CD1c-positive myeloid dendritic cell (primary cell): ENCODE results near the gene CLASP1.
"Not testable (repeated sequence)": the region's sequence is repeated elsewhere in the genome, so short reads cannot be mapped to it uniquely, and the experiment has no call there.

ENCODE experiments used
- DNase-seq: peaks from one replicate; pipeline ENCODE4 v3.0.0-alpha.2; 2016; ENCODE audit errors: extremely low spot score

The CLASP1 gene

GRCh38 chr2:121324601-121325000 lies 324.7 kb downstream of the CLASP1 start:
- DNase-seq, result no peak

- DNase-seq, result no peak
Measured at GRCh38 chr2:121321476-121321875, 327.8 kb downstream of the CLASP1 start.

GRCh38 chr2:121319941-121320340 lies 329.3 kb downstream of the CLASP1 start:
- no peak for DNase-seq

GRCh38 chr2:121316986-121317385 lies 332.3 kb downstream of the CLASP1 start:
- no peak for DNase-seq

- DNase-seq, result not testable (repeated sequence)
Measured at GRCh38 chr2:121313701-121314100, 335.6 kb downstream of the CLASP1 start.

GRCh38 chr2:121309801-121310200 lies 339.5 kb downstream of the CLASP1 start:
- peak; percentile 75 for DNase-seq

GRCh38 chr2:121309323-121309722 lies 339.9 kb downstream of the CLASP1 start:
- DNase-seq, result no peak

GRCh38 chr2:121307048-121307447 lies 342.2 kb downstream of the CLASP1 start:
- DNase-seq, result no peak

GRCh38 chr2:121304941-121305340 lies 344.3 kb downstream of the CLASP1 start:
- DNase-seq, result no peak

- no peak for DNase-seq
Measured at GRCh38 chr2:121303531-121304263, 345.6 kb downstream of the CLASP1 start.

- not testable (repeated sequence) for DNase-seq
Measured at GRCh38 chr2:121301190-121301589, 348.1 kb downstream of the CLASP1 start.

GRCh38 chr2:121298476-121298875 lies 350.8 kb downstream of the CLASP1 start:
- no peak for DNase-seq

- DNase-seq, result not testable (repeated sequence)
Measured at GRCh38 chr2:121297866-121298265, 351.4 kb downstream of the CLASP1 start.

GRCh38 chr2:121297217-121297830 lies 351.9 kb downstream of the CLASP1 start:
- DNase-seq, result no peak

GRCh38 chr2:121295911-121296650 lies 353.2 kb downstream of the CLASP1 start:
- no peak for DNase-seq

GRCh38 chr2:121294881-121295840 lies 354.1 kb downstream of the CLASP1 start:
- DNase-seq, result no peak

- DNase-seq, result no peak
Measured at GRCh38 chr2:121293450-121294325, 355.6 kb downstream of the CLASP1 start.

- DNase-seq, result no peak
Measured at GRCh38 chr2:121291251-121291580, 358.0 kb downstream of the CLASP1 start.

- no peak for DNase-seq
Measured at GRCh38 chr2:121289271-121289670, 360.0 kb downstream of the CLASP1 start.

GRCh38 chr2:121288454-121289231 lies 360.6 kb downstream of the CLASP1 start:
- DNase-seq, result peak; percentile 25
